ENCODE measurements around the gene CST8.
"Not testable (repeated sequence)": the region's sequence is repeated elsewhere in the genome, so short reads cannot be mapped to it uniquely, and the experiment has no call there.

CST8 gene

GRCh38 chr20:23461180-23461579 is 29.7 kb upstream of the CST8 start:
- TF ChIP-seq EZH2 (IDR thresholded peaks at IDR 0.05; ENCODE audit: borderline replicate concordance, low read depth, low read length, severe bottlenecking) (no peak), CTCF (IDR thresholded peaks at IDR 0.05; ENCODE audit: borderline replicate concordance, extremely low read depth, low read length, poor library complexity, severe bottlenecking) (no peak)
- Histone ChIP-seq H3K27ac (ENCODE audit: low read length) (no peak overlapping the region), H4K20me1 (ENCODE audit: insufficient read depth, low read length) (no peaks in the 10 kb centered on the region), H3K36me3 (ENCODE audit: insufficient read depth, low read length) (no peaks in the 10 kb centered on the region), H3K27me3 (ENCODE audit: insufficient read depth, low read length, poor library complexity) (no peaks in the 10 kb centered on the region), H2AFZ (ENCODE audit: low read depth, low read length) (no peak overlapping the region), H3K9me3 (ENCODE audit: insufficient read depth, low read length, severe bottlenecking) (peaks cover 10% of the 10 kb centered on the region), H3K79me2 (ENCODE audit: insufficient read depth, low read length) (no peaks in the 10 kb centered on the region), H3K9ac (ENCODE audit: low read depth, low read length) (no peak overlapping the region), H3K4me3 (ENCODE audit: low read depth in 1 of 2, low read length in 2 of 2) (no peak overlapping the region), H3K4me1 (ENCODE audit: insufficient read depth, low read length) (peaks cover 10% of the 10 kb centered on the region), H3K4me2 (ENCODE audit: insufficient read depth, low read length) (no peak overlapping the region)
- ATAC-seq (ENCODE audit: insufficient read depth, low read depth) = no peak
- DNase-seq = no peak

DNA sequence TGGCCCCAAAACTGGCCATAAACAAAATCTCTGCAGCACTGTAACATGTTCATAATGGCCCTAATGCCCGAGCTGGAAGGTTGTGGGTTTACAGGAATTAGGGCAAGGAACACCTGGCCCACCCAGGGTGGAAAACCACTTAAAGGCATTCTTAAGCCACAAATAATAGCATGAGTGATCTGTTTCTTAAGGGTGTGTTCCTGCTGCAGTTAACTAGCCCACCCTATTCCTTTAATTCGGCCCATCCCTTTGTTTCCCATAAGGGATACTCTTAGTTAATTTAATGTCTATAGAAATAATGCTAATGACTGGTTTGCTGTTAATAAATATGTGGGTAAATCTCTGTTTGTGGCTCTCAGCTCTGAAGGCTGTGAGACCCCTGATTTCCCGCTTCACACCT is 24.0 kb upstream of the CST8 start:
- not testable (repeated sequence) for H3K9ac ChIP-seq (ENCODE audit: low read depth, low read length); ATAC-seq (ENCODE audit: insufficient read depth, low read depth); H3K4me1 ChIP-seq (ENCODE audit: insufficient read depth, low read length); H3K4me2 ChIP-seq (ENCODE audit: insufficient read depth, low read length); H3K4me3 ChIP-seq (ENCODE audit: low read depth in 1 of 2, low read length in 2 of 2); DNase-seq; H3K36me3 ChIP-seq (ENCODE audit: insufficient read depth, low read length); H3K79me2 ChIP-seq (ENCODE audit: insufficient read depth, low read length); H3K27me3 ChIP-seq (ENCODE audit: insufficient read depth, low read length, poor library complexity); H4K20me1 ChIP-seq (ENCODE audit: insufficient read depth, low read length); H3K27ac ChIP-seq (ENCODE audit: low read length); H2AFZ ChIP-seq (ENCODE audit: low read depth, low read length)
- peaks cover 16% of the 10 kb centered on the region for H3K9me3 ChIP-seq (ENCODE audit: insufficient read depth, low read length, severe bottlenecking)

- not testable (repeated sequence) for H2AFZ ChIP-seq (ENCODE audit: low read depth, low read length); H3K4me2 ChIP-seq (ENCODE audit: insufficient read depth, low read length); H3K27me3 ChIP-seq (ENCODE audit: insufficient read depth, low read length, poor library complexity); H3K9ac ChIP-seq (ENCODE audit: low read depth, low read length); H3K79me2 ChIP-seq (ENCODE audit: insufficient read depth, low read length); H3K4me3 ChIP-seq (ENCODE audit: low read depth in 1 of 2, low read length in 2 of 2); DNase-seq; H3K4me1 ChIP-seq (ENCODE audit: insufficient read depth, low read length); ATAC-seq (ENCODE audit: insufficient read depth, low read depth); H3K27ac ChIP-seq (ENCODE audit: low read length); H3K9me3 ChIP-seq (ENCODE audit: insufficient read depth, low read length, severe bottlenecking); H3K36me3 ChIP-seq (ENCODE audit: insufficient read depth, low read length); H4K20me1 ChIP-seq (ENCODE audit: insufficient read depth, low read length)
Observed at GRCh38 chr20:23472306-23472705, 18.6 kb upstream of the CST8 start.

DNA sequence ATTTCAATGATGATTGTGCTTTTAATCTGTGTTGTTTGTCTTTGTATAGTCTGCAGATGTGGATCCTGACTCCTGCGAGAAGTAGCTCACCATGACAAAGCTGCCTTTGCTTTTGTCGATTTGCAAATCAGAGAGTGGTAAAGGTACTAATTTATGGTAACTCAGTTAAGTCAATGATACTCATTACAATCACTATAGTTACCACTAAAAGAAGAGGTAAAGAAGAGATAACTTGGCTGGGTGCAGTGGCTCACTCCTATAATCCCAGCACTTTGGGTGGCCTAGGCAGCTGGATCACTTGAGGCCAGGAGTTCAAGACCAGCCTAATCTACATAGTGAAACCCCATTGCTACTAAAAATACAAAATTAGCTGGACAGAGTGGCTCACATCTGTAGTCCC is 17.6 kb upstream of the CST8 start:
- H2AFZ ChIP-seq (ENCODE audit: low read depth, low read length); H3K36me3 ChIP-seq (ENCODE audit: insufficient read depth, low read length); ATAC-seq (ENCODE audit: insufficient read depth, low read depth); H3K4me3 ChIP-seq (ENCODE audit: low read depth in 1 of 2, low read length in 2 of 2); DNase-seq; H3K27me3 ChIP-seq (ENCODE audit: insufficient read depth, low read length, poor library complexity); H3K27ac ChIP-seq (ENCODE audit: low read length); H3K4me2 ChIP-seq (ENCODE audit: insufficient read depth, low read length); H3K4me1 ChIP-seq (ENCODE audit: insufficient read depth, low read length); H3K79me2 ChIP-seq (ENCODE audit: insufficient read depth, low read length); H4K20me1 ChIP-seq (ENCODE audit: insufficient read depth, low read length); H3K9ac ChIP-seq (ENCODE audit: low read depth, low read length); H3K9me3 ChIP-seq (ENCODE audit: insufficient read depth, low read length, severe bottlenecking): not testable (repeated sequence)

- TF ChIP-seq CTCF (IDR thresholded peaks at IDR 0.05; ENCODE audit: borderline replicate concordance, extremely low read depth, low read length, poor library complexity, severe bottlenecking) = no peak
- TF ChIP-seq EZH2 (IDR thresholded peaks at IDR 0.05; ENCODE audit: borderline replicate concordance, low read depth, low read length, severe bottlenecking) = no peak
- Histone ChIP-seq H3K36me3 (ENCODE audit: insufficient read depth, low read length) (no peaks in the 10 kb centered on the region), H3K4me1 (ENCODE audit: insufficient read depth, low read length) (no peaks in the 10 kb centered on the region), H3K4me3 (ENCODE audit: low read depth in 1 of 2, low read length in 2 of 2) (no peak overlapping the region), H2AFZ (ENCODE audit: low read depth, low read length) (no peak overlapping the region), H3K79me2 (ENCODE audit: insufficient read depth, low read length) (no peaks in the 10 kb centered on the region), H3K27me3 (ENCODE audit: insufficient read depth, low read length, poor library complexity) (peaks cover 10% of the 10 kb centered on the region), H3K4me2 (ENCODE audit: insufficient read depth, low read length) (no peak overlapping the region), H3K9me3 (ENCODE audit: insufficient read depth, low read length, severe bottlenecking) (no peaks in the 10 kb centered on the region), H3K27ac (ENCODE audit: low read length) (no peak overlapping the region), H4K20me1 (ENCODE audit: insufficient read depth, low read length) (no peaks in the 10 kb centered on the region), H3K9ac (ENCODE audit: low read depth, low read length) (no peak overlapping the region)
- ATAC-seq (ENCODE audit: insufficient read depth, low read depth) = no peak
- DNase-seq = no peak
Observed at GRCh38 chr20:23475395-23475794, 15.5 kb upstream of the CST8 start.

Data from DND-41 (cell line).